Measurements from ENCODE around the gene FBXO48.

The FBXO48 gene

DNA sequence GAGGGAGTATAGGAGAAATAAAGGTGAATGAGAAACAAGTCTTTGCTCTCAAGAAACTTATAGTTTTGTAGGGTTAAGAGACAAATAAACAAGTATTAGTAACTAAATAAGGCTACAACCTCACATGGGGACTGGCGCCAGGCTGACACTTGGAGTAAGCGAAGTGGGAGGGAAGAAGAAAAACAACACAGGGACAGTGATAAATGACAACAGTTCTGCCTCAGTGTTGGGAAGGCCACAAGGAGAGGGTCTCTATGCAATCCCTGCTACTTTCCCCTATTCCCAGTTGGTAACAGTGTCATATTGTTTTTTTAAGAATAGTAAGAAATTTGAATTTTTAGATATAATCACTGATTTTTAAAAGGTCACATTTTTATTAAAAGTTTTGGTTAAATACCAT lies 4.3 kb upstream of the FBXO48 start:
- DNase-seq (ENCODE audit: extremely low read depth, low read depth): no peak
- no peak for TF ChIP-seq CTCF (IDR thresholded peaks at IDR 0.05; ENCODE audit: low read depth, low read length)

GRCh38 chr2:68469935-68470334 lies 2.8 kb upstream of the FBXO48 start:
- DNase-seq (ENCODE audit: extremely low read depth, low read depth): no peak
- no peak for TF ChIP-seq CTCF (IDR thresholded peaks at IDR 0.05; ENCODE audit: low read depth, low read length)

DNA sequence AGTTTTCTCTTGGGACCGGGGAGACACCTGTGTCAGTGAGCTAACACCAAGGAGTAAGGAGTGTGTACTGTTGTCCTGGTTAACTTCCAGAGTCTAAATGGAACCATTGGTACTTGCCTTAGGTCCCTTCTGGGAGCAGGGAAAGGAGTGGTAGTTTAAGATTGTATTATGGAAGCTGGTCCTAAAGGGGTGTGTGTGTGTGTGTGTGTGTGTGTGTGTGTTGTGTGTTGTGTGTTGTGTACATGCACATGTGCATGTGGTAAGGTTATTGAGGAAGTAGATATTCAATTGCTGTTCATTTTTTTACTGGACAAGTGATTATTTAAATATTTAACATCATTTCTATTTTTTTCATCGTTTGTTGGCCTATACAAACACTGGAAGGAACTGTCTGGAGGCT lies 1.7 kb upstream of the FBXO48 start:
- no peak for TF ChIP-seq CTCF (IDR thresholded peaks at IDR 0.05; ENCODE audit: low read depth, low read length)
- DNase-seq (ENCODE audit: extremely low read depth, low read depth): no peak

- DNase-seq (ENCODE audit: extremely low read depth, low read depth): no peak
- TF ChIP-seq CTCF (IDR thresholded peaks at IDR 0.05; ENCODE audit: low read depth, low read length): no peak
Measured at GRCh38 chr2:68466778-68467076, 367 bp downstream of the FBXO48 start.

GRCh38 chr2:68466361-68466777 lies 725 bp downstream of the FBXO48 start:
- no peak for DNase-seq (ENCODE audit: extremely low read depth, low read depth)
- TF ChIP-seq CTCF (IDR thresholded peaks at IDR 0.05; ENCODE audit: low read depth, low read length): peak; percentile 19

GRCh38 chr2:68465081-68465916 lies 1.8 kb downstream of the FBXO48 start:
- TF ChIP-seq CTCF (IDR thresholded peaks at IDR 0.05; ENCODE audit: low read depth, low read length): no peak
- DNase-seq (ENCODE audit: extremely low read depth, low read depth): no peak

- TF ChIP-seq CTCF (IDR thresholded peaks at IDR 0.05; ENCODE audit: low read depth, low read length): no peak
- DNase-seq (ENCODE audit: extremely low read depth, low read depth): no peak
Measured at GRCh38 chr2:68464651-68465050, 2.4 kb downstream of the FBXO48 start.

Data from AG09319 (cell line).